ENCODE results near the gene RNF186. TPM values are rescaled to one million over a fixed set of nuclear protein-coding genes. Genes with fewer than 3 reads are reported as not detected.
A peak's percentile ranks its signal among the peaks of the same experiment; 100 is the strongest.

RNF186 gene
- total RNA-seq, 2 experiments from 2014 or later, result not detected

- Mint-ChIP-seq H3K27ac (no peak overlapping the region), H3K4me3 (no peak overlapping the region), H3K4me1 (ENCODE audit: low read depth) (peaks cover 16% of the 10 kb centered on the region), H3K36me3 (ENCODE audit: low read depth) (peaks cover 8% of the 10 kb centered on the region), H3K9me3 (no peaks in the 10 kb centered on the region), H3K27me3 (ENCODE audit: low read depth) (no peaks in the 10 kb centered on the region)
- CTCF ChIA-PET, result no interaction called here
- DNase-seq, result no peak
- intact Hi-C loops (cut with micrococcal nuclease), result no loop called here
Measured at GRCh38 chr1:19768353-19769210, 46.5 kb downstream of the RNF186 start.

DNA sequence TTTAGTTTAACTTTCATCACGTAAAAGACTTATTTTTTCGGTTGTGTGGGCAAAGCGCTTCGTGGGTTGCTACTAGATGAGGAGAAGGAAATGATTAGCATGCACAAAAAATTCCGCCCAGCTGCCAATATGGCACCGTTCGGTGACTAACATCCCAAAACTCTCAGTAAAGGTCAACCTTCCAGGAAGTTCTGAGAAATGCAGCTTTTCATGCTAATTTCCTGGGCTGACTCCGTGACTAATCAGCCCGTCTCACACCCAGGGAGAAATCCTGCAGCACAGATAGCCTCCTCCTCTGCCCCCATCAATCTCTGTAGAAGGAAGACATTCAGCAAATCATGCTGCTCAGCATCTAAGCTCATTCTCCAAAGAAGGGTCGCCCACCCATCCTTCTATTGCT lies 49.5 kb downstream of the RNF186 start:
- Mint-ChIP-seq H3K4me1 (ENCODE audit: low read depth) (peaks cover 16% of the 10 kb centered on the region), H3K36me3 (ENCODE audit: low read depth) (peaks cover 8% of the 10 kb centered on the region), H3K9me3 (no peaks in the 10 kb centered on the region), H3K4me3 (no peak overlapping the region), H3K27me3 (ENCODE audit: low read depth) (no peaks in the 10 kb centered on the region), H3K27ac (peak overlapping the region; percentile 62)
- intact Hi-C loops (cut with micrococcal nuclease), result loop anchor here (1.0 to 2.0 kb wide), 2 partner anchors 54 to 117 kb away; partner anchors contain the start of gene OTUD3
- peak; percentile 60 for DNase-seq
- CTCF ChIA-PET, result interaction anchor here (0.9 kb wide), 1 partner anchor 104 kb away, joined by 3 read pairs; no protein-coding TSS in a partner anchor

DNA sequence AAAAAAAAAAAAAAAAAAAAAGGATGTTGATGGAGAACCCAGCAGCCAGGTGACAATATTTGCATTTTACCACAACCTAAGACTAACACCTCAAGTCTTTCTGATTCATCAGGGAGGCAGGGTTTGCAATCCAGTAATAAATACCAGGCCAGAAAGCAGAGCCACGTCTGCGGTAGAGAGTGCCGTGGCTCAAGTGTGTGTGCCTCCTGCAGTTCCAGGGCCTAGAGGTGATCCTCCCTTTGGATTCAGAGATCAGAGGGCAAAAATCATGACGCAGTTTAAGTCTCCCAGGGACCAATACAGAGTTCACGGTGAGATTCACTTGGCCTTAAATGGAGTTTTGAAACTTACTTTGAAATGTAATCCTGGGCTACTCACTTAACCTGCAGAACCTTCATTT lies 50.2 kb downstream of the RNF186 start:
- no peaks in the 10 kb centered on the region for H3K9me3 Mint-ChIP-seq
- CTCF ChIA-PET, result no interaction called here
- intact Hi-C loops (cut with micrococcal nuclease), result loop anchor here (1.0 to 5.0 kb wide), 4 partner anchors 46 to 118 kb away; partner anchors contain the start of genes HTR6 and OTUD3
- no peaks in the 10 kb centered on the region for H3K27me3 Mint-ChIP-seq (ENCODE audit: low read depth)
- DNase-seq, result peak; percentile 39
- H3K4me1 Mint-ChIP-seq (ENCODE audit: low read depth), result peaks cover 16% of the 10 kb centered on the region
- H3K4me3 Mint-ChIP-seq, result no peak overlapping the region
- peaks cover 8% of the 10 kb centered on the region for H3K36me3 Mint-ChIP-seq (ENCODE audit: low read depth)
- peak overlapping the region; percentile 62 for H3K27ac Mint-ChIP-seq

Other genes starting within 250 kb of the RNF186 start
- gene NBL1, start 171.0 kb downstream of the RNF186 start, total RNA-seq, result 10 to 100 TPM; 12.2 to 15.2 TPM
- gene HTR6, start 150.4 kb downstream of the RNF186 start, total RNA-seq, result under 1 TPM; 0.19 to 0.37 TPM
- gene TMCO4, start 15.4 kb downstream of the RNF186 start, total RNA-seq, result 10 to 100 TPM; 11.9 to 15.4 TPM
- gene OTUD3, start 67.1 kb upstream of the RNF186 start, total RNA-seq, result 10 to 100 TPM in 1 of 2 experiments, 1 to 10 TPM in 1; 8.3 to 10.8 TPM
- not detected for gene PLA2G2E, start 108.3 kb upstream of the RNF186 start, total RNA-seq
- gene PLA2G2A, start 164.3 kb upstream of the RNF186 start, total RNA-seq, result not detected